HEK293T (cell line): Measurements from ENCODE around the gene PKN1.

Experiments used
- ARNT ChIP-seq: fragments of 450-650 bp; IDR thresholded peaks from 2 replicates; pipeline ENCODE4 v1.6.1; 2017; ENCODE audit warnings: mild to moderate bottlenecking
- BHLHE40 ChIP-seq: fragments of 450-650 bp; IDR thresholded peaks from 2 replicates; pipeline ENCODE4 v1.6.1; 2016; ENCODE audit warnings: mild to moderate bottlenecking, moderate library complexity, borderline replicate concordance
- ELF4 ChIP-seq: fragments of 450-650 bp; IDR thresholded peaks from 2 replicates; pipeline ENCODE4 v1.6.1; 2017; ENCODE audit warnings: antibody characterized with exemption
- HDGF ChIP-seq: fragments of 450-650 bp; IDR thresholded peaks from 2 replicates; pipeline ENCODE4 v1.6.1; 2017; ENCODE audit warnings: antibody characterized with exemption, borderline replicate concordance
- SP1 ChIP-seq: fragments of 450-650 bp; IDR thresholded peaks from 2 replicates; pipeline ENCODE4 v1.6.1; 2017
- TF ChIP-seq, protein P1 (sequence below): fragments of 450-650 bp; IDR thresholded peaks from 2 replicates; pipeline ENCODE4 v1.6.1; 2016

DNA sequence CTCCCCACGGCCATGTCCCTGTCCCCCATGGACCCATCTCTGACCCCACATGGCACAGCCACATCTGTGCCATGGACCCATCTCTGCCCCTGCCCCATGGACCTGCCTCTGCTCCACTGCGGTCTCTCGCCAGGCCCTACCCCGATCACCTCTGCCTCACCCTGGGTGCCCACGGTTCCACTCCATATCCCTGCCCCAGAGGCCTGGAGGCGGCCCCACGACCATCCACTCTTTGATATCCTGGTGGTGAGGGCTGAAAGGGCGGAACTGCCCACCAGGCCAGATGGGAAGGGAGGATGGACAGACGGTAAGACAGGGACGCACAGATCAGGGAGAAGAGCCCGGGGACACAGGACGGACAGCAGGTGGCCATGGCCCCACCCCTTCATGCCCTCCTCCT lies 41.7 kb downstream of the PKN1 start:
- TF ChIP-seq ARNT (no peak), SP1 (no peak), ELF4 (no peak), BHLHE40 (no peak), HDGF (no peak)
- TF ChIP-seq, protein P1, sequence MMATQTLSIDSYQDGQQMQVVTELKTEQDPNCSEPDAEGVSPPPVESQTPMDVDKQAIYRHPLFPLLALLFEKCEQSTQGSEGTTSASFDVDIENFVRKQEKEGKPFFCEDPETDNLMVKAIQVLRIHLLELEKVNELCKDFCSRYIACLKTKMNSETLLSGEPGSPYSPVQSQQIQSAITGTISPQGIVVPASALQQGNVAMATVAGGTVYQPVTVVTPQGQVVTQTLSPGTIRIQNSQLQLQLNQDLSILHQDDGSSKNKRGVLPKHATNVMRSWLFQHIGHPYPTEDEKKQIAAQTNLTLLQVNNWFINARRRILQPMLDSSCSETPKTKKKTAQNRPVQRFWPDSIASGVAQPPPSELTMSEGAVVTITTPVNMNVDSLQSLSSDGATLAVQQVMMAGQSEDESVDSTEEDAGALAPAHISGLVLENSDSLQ = no peak
